Activated CD8-positive, alpha-beta memory T cell treated with anti-CD3 and anti-CD28 coated beads, Interleukin-2, amount 50 U/mL, for 1 hour (primary cell): ENCODE data around the gene ARID5B.
"Not testable (repeated sequence)": the region's sequence is repeated elsewhere in the genome, so short reads cannot be mapped to it uniquely, and the experiment has no call there.

Source experiments
- DNase-seq: peaks from one replicate; pipeline ENCODE4 v3.0.0-alpha.2; 2020; ENCODE audit errors: extremely low read depth

Gene ARID5B, protein sequence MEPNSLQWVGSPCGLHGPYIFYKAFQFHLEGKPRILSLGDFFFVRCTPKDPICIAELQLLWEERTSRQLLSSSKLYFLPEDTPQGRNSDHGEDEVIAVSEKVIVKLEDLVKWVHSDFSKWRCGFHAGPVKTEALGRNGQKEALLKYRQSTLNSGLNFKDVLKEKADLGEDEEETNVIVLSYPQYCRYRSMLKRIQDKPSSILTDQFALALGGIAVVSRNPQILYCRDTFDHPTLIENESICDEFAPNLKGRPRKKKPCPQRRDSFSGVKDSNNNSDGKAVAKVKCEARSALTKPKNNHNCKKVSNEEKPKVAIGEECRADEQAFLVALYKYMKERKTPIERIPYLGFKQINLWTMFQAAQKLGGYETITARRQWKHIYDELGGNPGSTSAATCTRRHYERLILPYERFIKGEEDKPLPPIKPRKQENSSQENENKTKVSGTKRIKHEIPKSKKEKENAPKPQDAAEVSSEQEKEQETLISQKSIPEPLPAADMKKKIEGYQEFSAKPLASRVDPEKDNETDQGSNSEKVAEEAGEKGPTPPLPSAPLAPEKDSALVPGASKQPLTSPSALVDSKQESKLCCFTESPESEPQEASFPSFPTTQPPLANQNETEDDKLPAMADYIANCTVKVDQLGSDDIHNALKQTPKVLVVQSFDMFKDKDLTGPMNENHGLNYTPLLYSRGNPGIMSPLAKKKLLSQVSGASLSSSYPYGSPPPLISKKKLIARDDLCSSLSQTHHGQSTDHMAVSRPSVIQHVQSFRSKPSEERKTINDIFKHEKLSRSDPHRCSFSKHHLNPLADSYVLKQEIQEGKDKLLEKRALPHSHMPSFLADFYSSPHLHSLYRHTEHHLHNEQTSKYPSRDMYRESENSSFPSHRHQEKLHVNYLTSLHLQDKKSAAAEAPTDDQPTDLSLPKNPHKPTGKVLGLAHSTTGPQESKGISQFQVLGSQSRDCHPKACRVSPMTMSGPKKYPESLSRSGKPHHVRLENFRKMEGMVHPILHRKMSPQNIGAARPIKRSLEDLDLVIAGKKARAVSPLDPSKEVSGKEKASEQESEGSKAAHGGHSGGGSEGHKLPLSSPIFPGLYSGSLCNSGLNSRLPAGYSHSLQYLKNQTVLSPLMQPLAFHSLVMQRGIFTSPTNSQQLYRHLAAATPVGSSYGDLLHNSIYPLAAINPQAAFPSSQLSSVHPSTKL

DNA sequence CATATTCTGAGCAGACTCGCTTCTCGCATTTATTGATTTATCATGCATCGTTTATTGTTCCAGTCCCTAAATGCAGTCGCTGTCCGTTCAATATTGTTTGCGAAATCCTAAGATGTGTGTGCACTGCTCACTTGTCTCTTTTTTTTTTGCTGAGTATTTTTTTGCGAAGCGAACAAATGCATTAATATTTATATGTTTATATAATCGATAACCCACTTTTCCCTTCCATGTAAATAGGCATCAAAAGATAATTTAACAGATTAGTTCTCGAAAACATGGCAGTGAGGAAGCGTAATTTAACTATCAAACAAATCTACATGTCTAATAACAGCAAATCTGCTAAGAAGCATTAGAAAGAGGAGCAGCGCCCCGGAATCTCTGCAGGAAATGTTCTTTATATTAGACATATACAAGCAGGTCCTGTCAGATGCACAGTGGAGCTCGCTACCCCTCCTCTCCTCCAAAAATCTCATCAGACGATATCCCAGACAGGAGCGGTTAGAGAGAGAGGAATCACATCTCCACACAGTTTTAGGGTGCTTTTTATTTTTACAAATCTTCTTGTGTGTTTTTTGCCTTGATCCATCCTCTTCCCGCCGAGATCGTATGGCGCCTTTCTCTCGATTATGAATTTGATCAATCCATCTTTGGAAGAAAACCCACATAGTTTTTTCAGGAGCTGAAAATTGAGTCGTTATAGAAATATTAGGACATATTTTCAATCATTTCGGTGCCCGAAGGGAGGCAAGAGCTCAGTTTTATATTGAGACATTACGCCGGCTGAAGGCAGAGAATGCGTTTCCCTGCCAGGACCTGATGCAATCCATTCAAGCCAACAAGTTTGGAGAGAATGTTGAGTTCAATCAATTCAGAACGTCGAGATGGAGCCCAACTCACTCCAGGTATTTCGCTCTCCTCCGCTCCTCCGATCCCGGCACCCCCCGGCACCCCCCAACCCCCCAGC lies at the start of gene ARID5B:
Gene ARID5B, plus strand, starts transcription at position 871 of the 964 bp plus-strand sequence. Its CDS starts 11 bp downstream, at position 882.
- DNase-seq: no peak

DNA sequence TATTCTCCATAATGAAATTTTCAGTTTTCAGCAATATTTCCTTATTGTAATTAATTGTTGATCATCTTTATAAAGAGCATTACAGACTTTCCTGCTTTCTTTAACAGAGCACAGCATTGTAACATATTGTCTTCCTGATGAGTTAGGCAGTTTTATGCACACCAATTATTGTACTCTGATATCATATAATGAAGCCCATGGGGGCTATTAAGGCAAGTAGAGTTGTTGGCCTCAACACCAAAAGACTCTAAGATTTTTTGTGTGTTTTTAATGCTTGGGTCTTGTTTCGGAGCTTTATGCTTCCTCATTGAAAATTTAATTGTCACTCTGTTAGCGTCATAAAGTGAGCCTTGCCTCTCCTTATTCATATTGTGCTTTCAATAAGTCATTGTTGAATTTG lies 49.2 kb upstream of the ARID5B start:
- DNase-seq: no peak

DNA sequence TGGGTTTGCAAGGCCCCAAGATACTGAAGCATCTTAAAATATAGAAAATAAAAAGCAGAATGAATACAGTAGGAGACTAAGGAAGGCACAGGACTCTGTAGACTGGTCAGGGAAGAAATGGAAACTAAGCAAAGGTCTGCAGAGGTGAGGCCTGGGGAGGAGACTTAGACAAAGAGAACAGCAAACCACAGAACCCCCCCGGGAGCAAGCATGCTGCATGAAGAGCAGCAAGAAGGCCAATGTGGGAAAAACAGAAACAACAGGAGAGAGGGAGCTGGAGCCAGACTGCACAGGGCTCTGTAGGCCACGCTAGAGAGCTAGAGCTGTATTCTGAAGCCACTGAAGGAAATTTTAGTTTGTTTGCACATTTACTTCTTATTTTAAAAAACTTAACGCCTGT lies 45.7 kb upstream of the ARID5B start:
- DNase-seq: no peak

DNA sequence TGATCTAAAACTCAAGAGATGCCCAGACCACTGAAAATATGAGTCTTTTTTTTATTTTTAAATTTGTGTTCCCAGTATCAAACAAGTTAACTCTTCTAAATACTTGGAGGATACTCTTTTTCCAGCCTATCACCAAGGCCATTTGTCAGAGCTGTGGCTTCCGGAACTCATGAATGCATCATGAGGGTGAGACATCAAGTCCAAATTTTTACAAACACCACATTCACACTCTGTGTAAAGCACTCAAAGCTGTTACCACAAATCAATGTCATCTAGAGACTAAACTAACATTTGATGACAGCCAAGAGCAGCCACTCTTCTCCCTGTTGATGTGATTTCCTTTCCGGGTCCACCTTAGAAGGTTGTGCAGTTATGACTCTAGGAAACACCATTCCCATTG lies 43.8 kb upstream of the ARID5B start:
- no peak for DNase-seq

DNA sequence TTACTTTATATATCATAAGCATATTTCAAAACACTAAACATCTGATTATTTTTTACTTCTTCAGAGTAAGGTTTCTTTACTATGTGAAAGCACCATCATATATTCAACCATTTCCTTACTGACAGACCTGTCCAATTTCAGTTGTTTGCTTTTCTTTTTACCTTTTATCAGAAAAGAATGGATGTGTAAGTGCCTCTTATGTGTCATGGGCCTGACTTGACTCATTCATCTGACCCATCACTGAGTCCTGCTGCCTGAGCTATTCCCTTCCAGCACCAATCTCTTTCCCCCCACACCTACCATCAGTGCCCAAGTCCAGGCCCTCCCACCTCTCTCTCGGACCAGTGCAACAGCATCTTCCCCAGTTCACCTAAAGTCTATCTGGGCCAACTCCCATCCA lies 41.7 kb upstream of the ARID5B start:
- no peak for DNase-seq

DNA sequence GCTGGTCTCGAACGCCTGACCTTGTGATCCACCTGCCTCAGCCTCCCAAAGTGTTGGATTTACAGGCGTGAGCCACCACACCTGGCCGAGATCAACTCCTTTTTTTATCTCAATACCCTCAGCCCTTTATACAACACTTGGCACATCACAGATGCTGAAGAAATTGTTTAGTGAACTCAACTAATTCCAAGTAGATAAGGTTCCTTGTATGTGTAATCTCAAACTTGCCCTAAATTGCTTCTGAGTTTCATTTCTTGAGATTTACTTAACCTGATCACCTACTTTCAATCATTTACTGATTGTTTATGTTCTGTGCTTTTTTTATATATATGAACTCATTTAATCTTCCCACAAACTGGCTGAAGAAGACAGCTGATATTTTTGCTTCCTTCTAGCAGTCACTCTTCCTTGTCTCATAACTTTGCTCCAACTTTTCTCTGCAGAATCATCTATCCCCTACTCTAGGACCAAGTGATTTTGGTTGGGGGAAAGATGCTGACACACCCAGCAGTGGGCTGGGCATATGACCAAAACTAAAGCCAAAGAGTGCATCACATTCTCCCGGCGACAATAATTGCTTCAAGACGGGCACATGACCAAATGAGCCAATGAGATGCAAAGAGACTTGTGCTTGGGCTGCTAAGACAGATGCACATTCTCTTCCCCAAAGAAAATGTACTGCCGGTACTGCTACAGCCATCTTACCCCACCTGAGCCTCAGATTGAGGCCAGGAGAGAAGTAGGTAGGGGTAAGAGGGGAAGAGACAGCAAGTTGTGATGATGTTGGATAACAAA lies 40.3 kb upstream of the ARID5B start:
- DNase-seq: no peak

DNA sequence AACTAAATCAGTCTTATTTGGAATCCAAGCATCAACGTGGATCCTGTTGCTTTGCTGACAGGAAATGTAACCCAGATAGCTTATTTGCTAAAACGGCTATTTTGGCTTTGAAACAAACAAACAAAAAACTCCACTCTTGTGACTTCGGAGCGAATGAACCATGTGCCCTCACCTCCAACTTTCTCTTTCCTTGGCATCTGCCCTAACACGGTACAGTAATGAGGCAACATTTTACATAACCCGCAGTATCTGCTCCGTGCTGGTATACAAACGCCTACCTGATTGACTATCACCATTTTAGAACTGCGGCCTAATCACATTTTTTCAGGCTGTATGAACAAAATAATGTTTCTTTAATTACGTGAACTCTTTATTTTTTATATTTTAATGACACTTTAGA lies 37.5 kb upstream of the ARID5B start:
- no peak for DNase-seq

DNA sequence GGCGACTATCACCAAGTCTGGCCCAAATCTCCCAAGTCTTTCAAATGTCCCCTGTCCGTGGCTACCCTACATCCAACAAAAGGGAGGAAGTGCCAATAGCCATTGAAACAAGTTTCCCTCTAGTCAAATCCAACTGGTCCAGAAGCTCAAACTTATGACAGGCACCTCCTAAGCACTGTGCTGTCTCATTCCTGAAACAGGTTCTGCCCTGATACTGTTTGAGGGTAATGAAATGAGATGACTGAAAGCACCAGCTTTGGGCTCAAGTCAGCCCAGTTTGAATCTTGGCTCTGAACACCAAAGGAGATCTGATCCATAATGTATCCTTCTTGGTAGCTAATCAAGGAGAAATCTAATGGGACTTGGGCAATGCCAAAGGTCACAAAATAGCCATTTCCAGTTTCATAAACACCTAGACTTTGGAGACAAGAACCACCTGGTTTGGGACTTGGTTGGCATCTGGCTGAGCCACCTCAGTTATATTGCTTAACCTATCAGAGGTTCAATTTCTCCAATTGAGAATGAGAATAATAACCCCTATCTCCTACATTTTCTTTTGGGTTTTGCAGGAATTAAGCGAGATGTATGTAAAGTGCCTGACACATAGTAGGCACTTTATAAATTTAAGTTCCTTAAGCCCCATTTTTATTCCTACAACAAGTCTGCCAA lies 34.7 kb upstream of the ARID5B start:
- no peak for DNase-seq

DNA sequence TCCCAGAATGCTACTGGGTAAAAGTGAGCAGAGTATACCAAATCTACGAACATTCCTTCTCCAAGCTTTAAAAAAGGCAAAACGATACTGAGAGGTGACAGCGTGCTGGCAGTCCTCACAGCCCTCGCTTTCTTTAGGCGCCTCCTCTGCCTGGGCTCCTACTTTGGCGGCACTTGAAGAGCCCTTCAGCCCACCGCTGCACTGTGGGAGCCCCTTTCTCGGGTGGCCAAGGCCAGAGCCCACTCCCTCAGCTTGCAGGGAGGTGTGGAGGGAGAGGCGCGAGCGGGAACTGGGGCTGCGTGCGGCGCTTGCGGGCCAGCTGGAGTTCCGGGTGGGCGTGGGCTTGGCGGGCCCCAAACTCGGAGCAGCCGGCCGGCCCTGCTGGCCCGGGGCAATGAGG lies 34.1 kb upstream of the ARID5B start:
- DNase-seq: not testable (repeated sequence)

DNA sequence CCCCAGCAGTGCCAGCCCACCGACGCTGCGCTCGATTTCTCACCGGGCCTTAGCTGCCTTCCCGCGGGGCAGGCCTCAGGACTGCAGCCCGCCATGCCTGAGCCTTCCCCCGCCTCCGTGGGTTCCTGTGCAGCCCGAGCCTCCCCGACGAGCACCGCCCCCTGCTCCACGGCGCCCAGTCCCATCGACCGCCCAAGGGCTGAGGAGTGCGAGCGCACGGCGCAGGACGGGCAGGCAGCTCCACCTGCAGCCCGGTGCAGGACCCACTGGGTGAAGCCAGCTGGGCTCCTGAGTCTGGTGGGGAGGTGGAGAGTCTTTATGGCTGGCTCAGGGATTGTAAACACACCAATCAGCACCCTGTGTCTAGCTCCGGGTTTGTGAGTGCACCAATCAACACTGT lies 33.7 kb upstream of the ARID5B start:
- peak; percentile 17 for DNase-seq

DNA sequence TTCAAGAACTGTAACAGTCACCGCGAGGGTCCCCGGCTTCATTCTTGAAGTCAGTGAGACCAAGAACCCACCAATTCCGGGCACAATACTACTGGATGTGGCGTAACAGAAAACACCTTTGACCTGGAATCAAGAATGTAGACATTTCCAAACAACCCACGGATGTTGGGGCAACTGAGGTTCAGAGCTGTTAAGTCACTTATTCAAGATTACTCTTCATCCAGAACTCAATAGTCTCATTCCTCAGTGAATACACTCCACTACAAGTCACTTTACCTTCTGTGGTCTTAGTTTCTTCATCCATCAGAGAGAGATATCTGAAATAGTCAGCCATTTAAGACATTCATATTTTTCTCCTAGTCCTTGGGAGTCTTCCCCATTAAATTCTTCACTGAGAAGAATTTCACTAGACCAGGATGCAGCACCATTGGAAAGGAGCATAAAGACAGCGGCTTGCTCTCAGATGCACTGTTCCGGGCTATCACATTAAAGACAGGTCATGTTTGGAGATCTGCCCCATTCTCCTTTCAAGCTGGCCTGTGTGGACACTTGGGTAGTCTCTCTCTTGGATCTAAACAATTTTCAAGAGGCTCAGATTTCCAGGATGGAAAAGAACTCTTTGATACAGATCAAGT lies 32.3 kb upstream of the ARID5B start:
- no peak for DNase-seq

DNA sequence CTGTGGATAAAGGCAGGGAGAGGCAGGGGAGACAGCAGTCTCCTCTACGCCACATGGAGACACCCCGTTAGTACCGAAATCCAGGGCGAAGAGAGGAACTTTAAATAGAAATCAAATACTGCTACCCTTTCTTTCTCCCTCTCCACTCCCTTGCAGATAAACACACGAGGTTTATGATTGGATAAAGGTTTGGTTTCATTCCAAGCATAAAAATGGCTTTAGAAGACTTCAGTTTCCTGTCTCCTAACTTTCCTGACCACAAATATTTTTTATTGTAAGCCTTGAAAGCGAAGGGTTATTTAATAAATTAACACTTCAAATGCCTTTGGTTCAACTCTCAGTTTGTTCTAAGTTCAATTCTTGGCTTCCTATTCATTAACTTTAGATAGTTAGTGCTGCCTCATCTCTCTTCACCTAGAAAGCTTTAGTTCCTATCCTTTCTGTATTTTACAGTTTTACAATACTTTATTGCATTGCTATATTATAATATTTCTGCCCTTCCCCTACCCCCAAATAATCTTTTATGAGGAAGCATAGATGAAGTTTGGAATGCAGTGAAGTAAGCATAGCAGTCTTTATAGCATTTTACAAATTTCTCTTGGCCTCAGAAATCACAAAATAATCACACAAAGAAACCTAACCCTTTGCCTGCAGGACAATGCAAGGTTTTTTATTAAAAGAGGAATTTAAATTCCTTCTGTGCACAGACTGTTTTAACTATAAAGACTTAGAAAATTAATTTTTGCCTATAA lies 31.5 kb upstream of the ARID5B start:
- no peak for DNase-seq

DNA sequence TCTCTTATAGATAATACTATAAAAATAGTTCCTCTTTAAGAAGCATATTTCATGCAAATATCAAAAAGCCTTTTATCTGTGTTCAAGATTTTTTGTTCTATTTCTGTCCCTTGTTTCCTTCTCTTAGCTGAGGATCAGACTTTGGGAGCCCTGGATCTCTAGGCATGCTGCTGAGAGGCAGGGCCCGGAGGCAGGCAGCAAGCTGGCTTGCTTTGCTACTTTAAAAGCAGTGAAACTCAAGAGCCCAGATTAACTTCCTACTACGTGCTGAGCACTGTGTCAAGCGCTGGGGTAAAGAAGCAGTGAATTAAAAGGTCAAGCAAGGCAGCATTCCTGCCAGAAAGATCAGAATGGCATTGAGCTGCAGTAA lies 31.0 kb upstream of the ARID5B start:
- DNase-seq: no peak

DNA sequence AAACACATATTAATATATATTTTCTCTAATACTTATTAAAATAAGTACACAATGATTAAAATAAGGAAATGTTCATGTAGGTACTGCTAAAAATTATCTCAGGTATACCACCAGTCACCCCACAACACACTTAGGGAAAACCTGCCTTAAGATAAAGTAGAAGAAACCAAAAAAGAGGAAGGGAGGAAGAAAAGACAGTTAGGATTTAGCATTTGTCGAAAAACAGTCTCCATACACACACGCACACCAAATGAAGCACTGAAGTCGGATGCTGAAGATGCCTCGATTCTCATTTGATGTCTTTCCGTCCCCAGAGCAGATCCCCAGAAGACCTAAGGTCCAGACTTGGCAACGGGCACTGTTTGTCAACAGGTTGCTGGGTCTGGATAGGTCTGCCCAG lies 30.0 kb upstream of the ARID5B start:
- DNase-seq: no peak

DNA sequence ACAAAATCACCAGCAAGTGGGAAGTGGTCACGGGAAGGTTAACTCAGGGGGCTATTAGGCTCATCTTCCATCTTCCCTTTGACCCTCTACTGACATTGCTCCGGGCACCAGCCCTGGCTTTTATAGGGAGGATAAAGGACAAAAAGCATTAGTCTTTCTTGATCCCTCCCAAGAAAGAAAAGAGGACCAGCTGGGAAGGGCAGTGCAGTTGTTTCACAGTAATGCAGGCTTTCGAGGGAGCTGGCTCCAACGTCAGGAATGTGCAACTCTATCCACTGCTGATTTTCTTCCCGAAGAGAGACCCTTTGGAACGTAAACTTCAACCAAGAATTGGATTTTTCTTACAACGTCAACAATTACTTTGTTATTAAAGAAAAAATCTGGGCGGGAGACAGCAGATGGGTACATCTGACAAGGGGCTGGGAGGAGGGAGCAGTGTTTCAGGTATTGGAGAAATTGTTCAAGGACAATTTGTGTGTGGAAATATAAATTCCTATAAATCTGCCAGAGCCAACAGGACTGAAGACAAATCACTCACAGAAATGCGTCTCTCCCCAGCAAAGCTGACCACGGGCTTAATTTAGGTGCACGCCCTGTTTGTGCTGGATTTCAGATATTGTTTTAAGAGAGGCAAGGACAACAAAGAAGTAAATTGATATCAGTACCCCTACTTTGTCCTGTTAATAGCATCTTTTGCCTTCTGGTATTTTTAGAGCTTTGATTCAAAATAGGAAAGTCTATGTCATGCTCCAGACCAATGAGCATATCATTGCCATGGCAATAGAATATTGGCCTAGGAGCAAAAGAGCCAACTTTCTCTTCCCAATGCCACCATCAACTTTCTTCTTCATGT lies 23.4 kb upstream of the ARID5B start:
- DNase-seq: no peak

DNA sequence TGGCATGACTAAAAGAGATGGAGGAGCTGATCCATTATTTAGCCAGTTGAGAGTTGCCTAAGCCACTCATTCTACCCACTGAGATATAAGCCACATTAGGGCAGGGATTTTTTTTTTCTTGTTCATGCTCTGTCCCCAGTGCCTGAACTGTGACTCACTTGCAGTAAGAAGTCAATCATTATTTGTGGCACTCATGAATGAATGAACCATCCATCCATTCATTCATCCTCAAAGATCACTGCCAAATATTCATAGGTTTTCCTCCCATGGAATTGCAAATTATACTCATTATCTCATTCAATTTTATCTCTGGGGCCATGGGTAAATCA lies 22.8 kb upstream of the ARID5B start:
- DNase-seq: no peak

DNA sequence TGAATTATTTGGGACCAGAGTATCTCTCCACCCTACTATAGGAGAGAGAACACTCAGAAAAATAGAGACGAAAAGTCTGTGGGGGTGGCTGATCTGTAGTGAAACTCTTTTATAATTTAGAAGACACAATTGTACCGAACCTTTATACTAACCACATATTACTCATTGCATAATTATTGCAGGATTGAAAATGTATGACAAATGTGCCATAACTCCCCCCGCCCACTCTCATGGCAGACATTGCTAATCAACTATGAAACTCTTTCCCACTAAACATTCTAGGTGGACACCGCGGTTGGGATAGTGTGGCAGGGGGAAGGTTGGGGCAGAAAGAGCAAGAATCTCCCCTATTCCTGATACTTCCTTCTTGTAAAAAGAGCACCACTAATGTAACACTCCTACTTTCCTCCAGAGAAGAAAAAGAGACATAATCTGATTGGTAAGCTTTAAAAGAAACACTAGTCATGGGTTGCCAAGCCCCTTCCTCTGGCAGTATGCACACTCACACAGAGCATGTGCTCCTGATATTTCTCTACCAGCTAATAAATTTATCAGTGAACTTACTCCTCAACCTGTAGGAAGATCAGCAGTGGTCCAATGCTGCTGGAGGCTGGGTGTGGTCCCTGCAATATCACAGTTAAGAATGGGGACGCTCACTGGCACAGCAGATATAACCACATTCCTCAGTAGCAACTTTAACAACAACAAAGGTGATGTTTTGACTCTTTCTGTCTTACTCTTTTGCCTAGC lies 18.7 kb upstream of the ARID5B start:
- DNase-seq: no peak
